ENCODE data around the gene GMPPA. TPM values are rescaled to one million over a fixed set of nuclear protein-coding genes. Genes with fewer than 3 reads are reported as not detected.

GMPPA gene
- total RNA-seq, 1 donor from 2014 or later, result 21.0 TPM

Small RNAs within 50 kb of the gene (small RNA-seq; reads per million reads assigned to genes)
- gene MIR3132 (ENCODE audit: low replicate concordance), result not detected

Other genes starting within 250 kb of the GMPPA start
- gene TUBA4B, start 245.6 kb upstream of the GMPPA start, total RNA-seq, result not detected
- 76.1 TPM for gene TUBA4A, start 245.0 kb upstream of the GMPPA start, total RNA-seq
- gene DNAJB2, start 219.5 kb upstream of the GMPPA start, total RNA-seq, result 96.5 TPM
- 0.31 TPM for gene PTPRN, start 189.5 kb upstream of the GMPPA start, total RNA-seq
- gene RESP18, start 166.1 kb upstream of the GMPPA start, total RNA-seq, result not detected
- gene DNPEP, start 111.0 kb upstream of the GMPPA start, total RNA-seq, result 33.4 TPM
- 5,232 TPM for gene DES, start 80.5 kb upstream of the GMPPA start, total RNA-seq
- gene SPEG, start 64.0 kb upstream of the GMPPA start, total RNA-seq, result 136 TPM
- 0.10 TPM for gene ASIC4, start 15.6 kb downstream of the GMPPA start, total RNA-seq
- gene CHPF, start 44.9 kb downstream of the GMPPA start, total RNA-seq, result 121 TPM
- gene TMEM198, start 45.1 kb downstream of the GMPPA start, total RNA-seq, result 2.9 TPM
- 105 TPM for gene OBSL1, start 72.6 kb downstream of the GMPPA start, total RNA-seq
- 1.5 TPM for gene INHA, start 73.4 kb downstream of the GMPPA start, total RNA-seq
- 13.6 TPM for gene STK11IP, start 99.0 kb downstream of the GMPPA start, total RNA-seq
- gene SLC4A3, start 128.7 kb downstream of the GMPPA start, total RNA-seq, result 1.5 TPM